KOPT-K1 (cell line): ENCODE data around the gene ABCA10.

ENCODE experiments used
- H3K27ac ChIP-seq: fragments of 200-600 bp; sonication (generic); 2 replicates; pipeline ENCODE4 v1.5.1; 2016; ENCODE audit warnings: antibody characterized with exemption, mild to moderate bottlenecking, low read depth, low read length; ENCODE audit not compliant: poor library complexity, severe bottlenecking
- H3K36me3 ChIP-seq: fragments of 200-600 bp; sonication (generic); 2 replicates; pipeline ENCODE4 v1.5.1; 2017; ENCODE audit warnings: antibody characterized with exemption, mild to moderate bottlenecking, low read length, moderate library complexity; ENCODE audit not compliant: insufficient read depth
- H3K9me3 ChIP-seq: fragments of 200-600 bp; sonication (generic); 2 replicates; pipeline ENCODE4 v1.5.1; 2017; ENCODE audit warnings: antibody characterized with exemption, low read length, mild to moderate bottlenecking; ENCODE audit not compliant: insufficient read depth, poor library complexity, severe bottlenecking

The ABCA10 gene

DNA sequence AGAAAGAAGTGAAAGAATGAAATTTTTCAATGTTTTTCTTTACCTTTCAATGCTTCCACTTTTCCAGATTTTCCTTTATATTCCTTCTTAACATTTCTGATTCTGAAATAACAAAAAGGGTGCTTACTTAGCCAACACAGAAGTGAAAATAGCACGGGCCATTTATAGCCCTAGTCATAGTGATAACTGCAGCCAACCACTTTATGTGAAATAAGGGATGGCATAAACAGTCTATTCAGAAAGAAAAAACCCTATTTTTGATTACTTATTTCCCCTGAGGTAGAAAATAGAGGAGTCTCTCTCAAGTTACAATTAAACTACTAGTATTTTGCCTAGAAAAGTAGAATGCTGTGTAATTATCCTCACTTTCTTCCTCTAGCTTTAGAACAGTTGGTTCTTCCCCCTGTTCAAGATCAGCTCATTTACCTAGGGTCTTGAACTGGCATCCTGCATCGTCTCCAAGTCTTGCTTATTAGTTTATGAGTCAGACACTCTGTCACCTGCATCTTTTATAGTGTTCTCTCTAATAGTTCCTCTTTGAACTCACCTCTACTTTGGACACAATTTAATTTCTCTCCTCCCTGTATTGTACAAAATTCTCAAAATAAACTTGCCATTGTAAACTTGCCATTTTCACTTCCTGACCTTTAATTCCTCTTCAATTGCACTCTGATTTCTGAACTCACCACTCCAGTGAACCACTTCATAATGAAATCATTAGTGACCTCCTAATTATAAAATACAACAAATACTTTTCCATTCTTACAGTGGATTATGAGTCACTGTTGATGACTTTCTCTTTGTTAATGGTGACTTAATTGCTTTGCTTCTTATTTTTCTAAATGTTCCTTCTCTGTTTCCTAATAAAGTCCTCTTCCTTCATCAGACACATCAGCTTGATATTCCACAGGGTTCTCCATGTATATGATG lies 110.5 kb downstream of the ABCA10 start:
- no peaks in the 10 kb centered on the region for H3K36me3 ChIP-seq
- H3K9me3 ChIP-seq, result no peaks in the 10 kb centered on the region
- no peak overlapping the region for H3K27ac ChIP-seq

DNA sequence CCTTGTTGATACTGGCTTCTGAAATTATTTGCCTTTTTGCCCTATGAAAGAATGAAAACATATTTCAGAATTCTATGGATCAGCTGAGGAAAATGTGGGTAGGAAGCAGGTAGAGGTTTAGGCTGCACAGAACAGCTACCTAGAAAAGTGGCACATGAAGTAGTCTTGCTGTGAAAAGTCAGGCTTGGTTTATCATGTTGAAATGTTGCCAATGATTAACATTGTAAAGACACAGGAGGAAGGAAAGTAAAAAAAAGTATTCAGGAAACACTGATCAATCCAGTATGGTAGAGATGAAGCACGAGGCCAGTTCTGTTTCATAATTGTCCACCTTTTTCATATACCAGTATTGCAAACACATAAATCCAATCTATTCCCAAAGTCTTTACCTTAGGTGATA lies 116.8 kb downstream of the ABCA10 start:
- Histone ChIP-seq H3K27ac (no peak overlapping the region), H3K9me3 (no peaks in the 10 kb centered on the region), H3K36me3 (no peaks in the 10 kb centered on the region)

DNA sequence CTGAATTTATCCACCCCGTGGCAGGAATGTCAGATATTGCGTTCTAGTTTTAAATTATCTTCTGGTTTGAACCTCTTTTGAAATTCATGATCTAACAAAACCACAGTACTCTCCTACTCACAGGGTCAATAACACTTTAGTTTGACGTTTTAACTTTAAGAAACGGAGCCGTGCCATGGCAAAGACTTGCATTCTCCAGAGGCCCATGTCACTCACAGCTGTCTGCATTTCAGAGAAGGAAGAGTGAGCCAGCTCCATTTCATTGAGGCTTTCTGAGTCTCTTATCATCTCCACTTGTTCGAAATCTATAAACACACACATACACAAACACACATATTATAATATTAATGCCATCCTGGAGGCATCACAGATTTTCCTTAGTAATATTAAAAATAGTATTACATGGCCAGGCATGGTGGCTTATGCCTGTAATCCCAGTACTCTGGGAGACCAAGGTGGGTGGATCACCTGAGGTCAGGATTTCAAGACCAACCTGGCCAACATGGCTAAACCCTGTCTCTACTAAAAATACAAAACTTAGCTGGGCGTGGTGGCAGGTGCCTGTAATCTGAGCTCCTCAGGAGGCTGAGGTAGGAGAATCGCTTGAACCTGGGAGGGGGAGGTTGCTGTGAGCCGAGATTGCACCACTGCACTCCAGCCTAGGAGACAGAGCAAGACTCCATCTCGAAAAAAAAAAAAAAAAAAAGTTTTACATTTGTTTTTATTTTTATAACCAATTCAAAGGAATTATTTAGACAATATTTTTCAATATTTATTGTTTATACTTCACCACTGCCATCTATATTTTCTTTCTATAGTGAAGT lies 122.5 kb downstream of the ABCA10 start:
- Histone ChIP-seq H3K27ac (no peak overlapping the region), H3K9me3 (no peaks in the 10 kb centered on the region), H3K36me3 (no peaks in the 10 kb centered on the region)

DNA sequence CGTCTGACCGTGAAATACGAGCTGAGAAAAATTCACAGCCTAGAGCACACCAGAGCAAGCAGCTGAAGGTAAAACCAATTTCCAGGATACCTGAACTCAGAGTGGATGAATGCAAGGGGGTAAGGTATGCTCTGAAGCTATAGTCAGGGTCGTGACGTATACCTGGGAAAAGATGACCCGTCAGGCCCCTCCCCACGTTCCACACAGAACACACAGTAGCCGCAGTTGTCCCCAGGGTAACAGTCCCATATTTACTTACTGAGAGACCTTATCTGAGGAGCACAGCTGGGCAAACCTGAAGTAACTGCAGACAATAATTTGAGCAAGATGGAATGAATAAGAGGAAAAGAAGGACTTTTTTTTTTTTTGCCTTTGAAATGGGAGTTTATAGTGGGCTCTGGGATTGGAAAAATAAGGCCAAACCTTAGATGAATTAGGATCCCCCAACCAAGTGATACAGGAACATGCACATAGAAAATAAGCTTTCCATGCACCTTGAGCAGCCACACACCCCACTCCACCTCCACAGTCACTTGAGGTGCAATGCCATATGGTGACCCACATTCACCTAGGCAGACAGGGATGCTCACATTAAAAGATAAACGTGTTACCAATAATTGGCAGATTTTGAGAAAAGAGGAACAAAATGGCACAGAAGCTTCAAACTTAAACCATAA lies 124.9 kb downstream of the ABCA10 start:
- Histone ChIP-seq H3K9me3 (no peaks in the 10 kb centered on the region), H3K36me3 (no peaks in the 10 kb centered on the region), H3K27ac (no peak overlapping the region)

GRCh38 chr17:69098625-69099024 lies 130.0 kb downstream of the ABCA10 start:
- Histone ChIP-seq H3K27ac (no peak overlapping the region), H3K36me3 (no peaks in the 10 kb centered on the region), H3K9me3 (no peaks in the 10 kb centered on the region)
